ENCODE results near the gene SULT1B1.

DNA sequence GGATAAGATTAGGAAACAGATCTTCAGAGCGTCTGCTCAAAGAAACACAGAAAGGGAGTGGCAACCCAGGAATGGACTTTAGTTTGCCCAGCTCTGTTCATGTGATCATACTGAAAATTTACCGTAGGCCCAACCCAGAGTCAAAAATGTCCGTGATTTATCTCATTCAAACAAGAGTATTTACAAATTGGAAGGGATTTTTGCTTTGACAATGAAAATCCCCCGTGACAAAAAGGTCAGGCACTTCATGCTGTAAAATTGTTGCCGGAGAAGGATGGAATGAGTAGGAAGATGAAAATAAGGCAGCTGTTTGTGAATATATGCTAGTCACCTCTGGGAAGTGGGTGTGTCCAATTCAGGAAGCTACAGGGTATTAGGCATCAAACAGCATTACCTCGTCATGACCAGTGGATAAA lies 1.2 kb downstream of the SULT1B1 start:
- TF ChIP-seq TBP (IDR thresholded peaks at IDR 0.05; ENCODE audit: low read depth, low read length) (no peak), TAF1 (IDR thresholded peaks at IDR 0.05; ENCODE audit: low read depth, low read length) (no peak), POLR2AphosphoS5 (IDR thresholded peaks at IDR 0.05; ENCODE audit: low read depth, low read length) (no peak)
